Body of pancreas (tissue), 4 donors: ENCODE results near the gene ACE.

Source experiments
- POLR2A ChIP-seq, 3 donors: fragments of 450-650 bp; IDR thresholded peaks; one replicate each; pipeline ENCODE4 v1.6.1; 2016; ENCODE audit warnings: antibody characterized with exemption in 3 of 3, mild to moderate bottlenecking in 2 of 3
- TF ChIP-seq, protein P1 (sequence below), 7 experiments: fragments of 450-650 bp in 4 of 7; fragments of 200-600 bp in 3 of 7; sonication (generic) in 3 of 7; IDR thresholded peaks; one replicate each; pipeline ENCODE4 v1.5.1; 2016 to 2019; ENCODE audit warnings: antibody characterized with exemption in 7 of 7

DNA sequence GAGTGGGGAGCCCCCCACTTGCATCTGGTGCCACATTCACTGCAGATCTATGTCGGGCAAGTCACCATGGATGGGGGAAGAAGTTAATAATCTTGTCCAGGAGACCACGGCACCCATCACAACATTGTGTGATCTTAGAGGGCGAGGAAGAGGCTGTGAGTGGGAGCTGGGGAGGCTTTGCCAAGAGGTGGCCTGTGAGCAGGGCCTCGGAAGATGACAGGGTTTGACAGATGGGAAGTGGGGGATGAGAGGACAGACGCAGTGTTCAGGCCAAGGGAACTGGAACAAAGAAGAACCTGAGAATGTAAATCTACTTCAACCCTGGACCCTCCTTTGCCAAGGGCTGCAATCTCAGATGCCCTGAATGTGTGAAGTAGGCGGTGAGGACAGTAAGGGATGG, 12.4 kb downstream of the ACE start:
- TF ChIP-seq, protein P1, sequence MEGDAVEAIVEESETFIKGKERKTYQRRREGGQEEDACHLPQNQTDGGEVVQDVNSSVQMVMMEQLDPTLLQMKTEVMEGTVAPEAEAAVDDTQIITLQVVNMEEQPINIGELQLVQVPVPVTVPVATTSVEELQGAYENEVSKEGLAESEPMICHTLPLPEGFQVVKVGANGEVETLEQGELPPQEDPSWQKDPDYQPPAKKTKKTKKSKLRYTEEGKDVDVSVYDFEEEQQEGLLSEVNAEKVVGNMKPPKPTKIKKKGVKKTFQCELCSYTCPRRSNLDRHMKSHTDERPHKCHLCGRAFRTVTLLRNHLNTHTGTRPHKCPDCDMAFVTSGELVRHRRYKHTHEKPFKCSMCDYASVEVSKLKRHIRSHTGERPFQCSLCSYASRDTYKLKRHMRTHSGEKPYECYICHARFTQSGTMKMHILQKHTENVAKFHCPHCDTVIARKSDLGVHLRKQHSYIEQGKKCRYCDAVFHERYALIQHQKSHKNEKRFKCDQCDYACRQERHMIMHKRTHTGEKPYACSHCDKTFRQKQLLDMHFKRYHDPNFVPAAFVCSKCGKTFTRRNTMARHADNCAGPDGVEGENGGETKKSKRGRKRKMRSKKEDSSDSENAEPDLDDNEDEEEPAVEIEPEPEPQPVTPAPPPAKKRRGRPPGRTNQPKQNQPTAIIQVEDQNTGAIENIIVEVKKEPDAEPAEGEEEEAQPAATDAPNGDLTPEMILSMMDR (IDR thresholded peaks at IDR 0.05), result no peak
- no peak for TF ChIP-seq POLR2A (IDR thresholded peaks at IDR 0.05)
